Measurements from ENCODE around the gene PCDHB4.
"Not testable (repeated sequence)": the region's sequence is repeated elsewhere in the genome, so short reads cannot be mapped to it uniquely, and the experiment has no call there.

The PCDHB4 gene

DNA sequence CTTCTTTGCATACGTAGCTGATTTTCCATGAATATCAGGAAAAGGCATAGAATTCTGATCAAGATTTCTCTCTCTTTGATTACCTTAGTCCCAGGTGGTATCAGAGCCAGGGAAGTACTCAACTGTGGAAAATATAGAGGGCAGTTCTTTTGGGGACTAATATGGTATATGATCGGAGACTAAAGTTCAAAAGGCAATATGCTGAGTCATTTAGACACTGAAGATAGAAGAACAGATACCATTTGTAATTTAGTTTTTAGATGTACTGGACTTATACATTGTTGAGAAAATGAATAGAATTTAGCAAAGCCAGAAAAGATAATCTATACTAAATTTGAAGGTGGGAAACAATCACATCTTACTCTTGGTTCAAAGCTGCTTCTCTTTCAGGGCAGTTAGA lies 16.3 kb upstream of the PCDHB4 start:
- no peak overlapping the region for H3K14ac ChIP-seq (ENCODE audit: low read length)
- no peak overlapping the region for H3K4me3 ChIP-seq (ENCODE audit: low read depth, low read length)
- no peaks in the 10 kb centered on the region for H3K79me2 ChIP-seq (ENCODE audit: control insufficient read depth, insufficient read depth, low read length, poor library complexity)
- no peak overlapping the region for H2BK120ac ChIP-seq (ENCODE audit: insufficient read depth, low read length, poor library complexity)
- no peak overlapping the region for H2AK5ac ChIP-seq (ENCODE audit: low read length)
- no peak for DNase-seq
- H3K4me2 ChIP-seq (ENCODE audit: low read length) = no peak overlapping the region
- no peak overlapping the region for H4K12ac ChIP-seq (ENCODE audit: low read depth, low read length)
- no peak overlapping the region for H3K27ac ChIP-seq (ENCODE audit: low read depth, low read length)
- H3K4me1 ChIP-seq (ENCODE audit: control insufficient read depth in 1 of 2, insufficient read depth in 2 of 2, low read length in 2 of 2) = no peaks in the 10 kb centered on the region
- H3K79me1 ChIP-seq (ENCODE audit: low read length) = no peaks in the 10 kb centered on the region
- no peak overlapping the region for H2AFZ ChIP-seq (ENCODE audit: insufficient read depth, low read length, poor library complexity)
- H4K8ac ChIP-seq (ENCODE audit: low read depth, low read length) = no peak overlapping the region
- no peaks in the 10 kb centered on the region for H3K27me3 ChIP-seq (ENCODE audit: insufficient read depth, low read length)
- peaks cover 7% of the 10 kb centered on the region in 2 experiments for H3K36me3 ChIP-seq (ENCODE audit: control insufficient read depth in 1 of 2, insufficient read depth in 2 of 2, low read length in 2 of 2)
- H2BK12ac ChIP-seq (ENCODE audit: low read length) = no peak overlapping the region
- H4K91ac ChIP-seq (ENCODE audit: low read depth, low read length) = no peak overlapping the region
- no peak overlapping the region for H3K4ac ChIP-seq (ENCODE audit: low read depth, low read length)
- peaks cover 4% of the 10 kb centered on the region for H3K9me3 ChIP-seq (ENCODE audit: insufficient read depth, low read depth, low read length)
- H3K9ac ChIP-seq (ENCODE audit: low read length) = no peak overlapping the region
- no peak overlapping the region for H2BK5ac ChIP-seq (ENCODE audit: low read depth, low read length, poor library complexity)
- no peak overlapping the region for H3K18ac ChIP-seq (ENCODE audit: low read length)
- WGBS (ENCODE audit: extremely low coverage, insufficient coverage, insufficient read length) = no CpG with 5 or more reads among the region's 2 CpGs
- no peak overlapping the region for H3K23ac ChIP-seq (ENCODE audit: low read length)

GRCh38 chr5:141119250-141119649 lies 2.4 kb upstream of the PCDHB4 start:
- Histone ChIP-seq H4K91ac (ENCODE audit: low read depth, low read length) (no peak overlapping the region), H2BK12ac (ENCODE audit: low read length) (no peak overlapping the region), H2BK120ac (ENCODE audit: insufficient read depth, low read length, poor library complexity) (no peak overlapping the region), H4K12ac (ENCODE audit: low read depth, low read length) (no peak overlapping the region), H3K9me3 (ENCODE audit: insufficient read depth, low read depth, low read length) (peaks cover 4% of the 10 kb centered on the region), H3K36me3 (ENCODE audit: control insufficient read depth in 1 of 2, insufficient read depth in 2 of 2, low read length in 2 of 2) (peaks cover 0 to 3% of the 10 kb centered on the region in 2 experiments), H2AK5ac (ENCODE audit: low read length) (no peak overlapping the region), H2AFZ (ENCODE audit: insufficient read depth, low read length, poor library complexity) (no peak overlapping the region), H3K4me1 (ENCODE audit: control insufficient read depth in 1 of 2, insufficient read depth in 2 of 2, low read length in 2 of 2) (no peaks in the 10 kb centered on the region), H3K4me3 (ENCODE audit: low read depth, low read length) (no peak overlapping the region), H3K4ac (ENCODE audit: low read depth, low read length) (no peak overlapping the region), H3K79me1 (ENCODE audit: low read length) (no peaks in the 10 kb centered on the region), H2BK5ac (ENCODE audit: low read depth, low read length, poor library complexity) (no peak overlapping the region), H3K27ac (ENCODE audit: low read depth, low read length) (no peak overlapping the region), H3K23ac (ENCODE audit: low read length) (no peak overlapping the region), H3K27me3 (ENCODE audit: insufficient read depth, low read length) (no peaks in the 10 kb centered on the region), H3K14ac (ENCODE audit: low read length) (no peak overlapping the region), H3K18ac (ENCODE audit: low read length) (no peak overlapping the region), H3K9ac (ENCODE audit: low read length) (no peak overlapping the region), H3K79me2 (ENCODE audit: control insufficient read depth, insufficient read depth, low read length, poor library complexity) (no peaks in the 10 kb centered on the region), H3K4me2 (ENCODE audit: low read length) (no peak overlapping the region), H4K8ac (ENCODE audit: low read depth, low read length) (no peak overlapping the region)
- peak in 1 of 2 donors; percentile 43 for DNase-seq
- no CpG with 5 or more reads among the region's 2 CpGs for WGBS (ENCODE audit: extremely low coverage, insufficient coverage, insufficient read length)

DNA sequence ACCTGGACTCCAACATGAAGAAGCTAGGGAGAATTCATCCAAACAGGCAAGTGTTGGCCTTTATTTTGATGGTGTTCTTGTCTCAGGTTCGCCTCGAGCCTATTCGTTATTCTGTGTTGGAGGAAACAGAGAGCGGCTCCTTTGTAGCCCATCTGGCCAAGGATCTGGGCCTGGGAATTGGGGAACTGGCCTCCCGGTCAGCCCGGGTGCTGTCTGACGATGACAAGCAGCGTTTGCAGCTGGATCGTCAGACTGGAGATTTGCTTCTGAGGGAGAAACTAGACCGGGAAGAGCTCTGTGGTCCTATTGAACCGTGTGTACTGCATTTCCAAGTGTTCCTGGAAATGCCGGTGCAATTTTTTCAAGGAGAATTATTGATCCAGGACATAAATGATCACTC lies 367 bp downstream of the PCDHB4 start:
- Histone ChIP-seq H3K9ac (ENCODE audit: low read length) (no peak overlapping the region), H2BK5ac (ENCODE audit: low read depth, low read length, poor library complexity) (no peak overlapping the region), H2BK120ac (ENCODE audit: insufficient read depth, low read length, poor library complexity) (no peak overlapping the region), H3K27me3 (ENCODE audit: insufficient read depth, low read length) (no peaks in the 10 kb centered on the region), H3K18ac (ENCODE audit: low read length) (no peak overlapping the region), H3K4ac (ENCODE audit: low read depth, low read length) (no peak overlapping the region), H3K23ac (ENCODE audit: low read length) (no peak overlapping the region), H3K4me1 (ENCODE audit: control insufficient read depth in 1 of 2, insufficient read depth in 2 of 2, low read length in 2 of 2) (no peaks in the 10 kb centered on the region), H3K4me3 (ENCODE audit: low read depth, low read length) (no peak overlapping the region), H3K36me3 (ENCODE audit: control insufficient read depth in 1 of 2, insufficient read depth in 2 of 2, low read length in 2 of 2) (peaks cover 0 to 3% of the 10 kb centered on the region in 2 experiments), H3K4me2 (ENCODE audit: low read length) (no peak overlapping the region), H4K12ac (ENCODE audit: low read depth, low read length) (no peak overlapping the region), H2AK5ac (ENCODE audit: low read length) (no peak overlapping the region), H4K91ac (ENCODE audit: low read depth, low read length) (no peak overlapping the region), H3K79me2 (ENCODE audit: control insufficient read depth, insufficient read depth, low read length, poor library complexity) (no peaks in the 10 kb centered on the region), H2AFZ (ENCODE audit: insufficient read depth, low read length, poor library complexity) (no peak overlapping the region), H2BK12ac (ENCODE audit: low read length) (no peak overlapping the region), H3K14ac (ENCODE audit: low read length) (no peak overlapping the region), H3K9me3 (ENCODE audit: insufficient read depth, low read depth, low read length) (peaks cover 3% of the 10 kb centered on the region), H3K27ac (ENCODE audit: low read depth, low read length) (no peak overlapping the region), H3K79me1 (ENCODE audit: low read length) (no peaks in the 10 kb centered on the region), H4K8ac (ENCODE audit: low read depth, low read length) (no peak overlapping the region)
- no CpG with 5 or more reads among the region's 12 CpGs for WGBS (ENCODE audit: extremely low coverage, insufficient coverage, insufficient read length)
- DNase-seq = no peak

DNA sequence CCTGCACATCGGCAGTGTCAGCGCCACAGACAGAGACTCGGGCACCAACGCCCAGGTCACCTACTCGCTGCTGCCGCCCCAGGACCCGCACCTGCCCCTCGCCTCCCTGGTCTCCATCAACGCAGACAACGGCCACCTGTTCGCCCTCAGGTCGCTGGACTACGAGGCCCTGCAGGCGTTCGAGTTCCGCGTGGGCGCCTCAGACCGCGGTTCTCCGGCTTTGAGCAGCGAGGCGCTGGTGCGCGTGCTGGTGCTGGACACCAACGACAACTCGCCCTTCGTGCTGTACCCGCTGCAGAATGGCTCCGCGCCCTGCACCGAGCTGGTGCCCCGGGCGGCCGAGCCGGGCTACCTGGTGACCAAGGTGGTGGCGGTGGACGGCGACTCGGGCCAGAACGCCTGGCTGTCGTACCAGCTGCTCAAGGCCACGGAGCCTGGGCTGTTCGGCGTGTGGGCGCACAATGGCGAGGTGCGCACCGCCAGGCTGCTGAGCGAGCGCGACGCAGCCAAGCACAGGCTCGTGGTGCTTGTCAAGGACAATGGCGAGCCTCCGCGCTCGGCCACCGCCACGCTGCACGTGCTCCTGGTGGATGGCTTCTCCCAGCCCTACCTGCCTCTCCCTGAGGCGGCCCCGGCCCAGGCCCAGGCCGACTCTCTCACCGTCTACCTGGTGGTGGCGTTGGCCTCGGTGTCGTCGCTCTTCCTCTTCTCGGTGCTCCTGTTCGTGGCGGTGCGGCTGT lies 1.9 kb downstream of the PCDHB4 start:
- H3K79me1 ChIP-seq (ENCODE audit: low read length); H3K4me2 ChIP-seq (ENCODE audit: low read length); H3K14ac ChIP-seq (ENCODE audit: low read length); H3K79me2 ChIP-seq (ENCODE audit: control insufficient read depth, insufficient read depth, low read length, poor library complexity); H3K4ac ChIP-seq (ENCODE audit: low read depth, low read length); H2BK12ac ChIP-seq (ENCODE audit: low read length); H3K27me3 ChIP-seq (ENCODE audit: insufficient read depth, low read length); H3K23ac ChIP-seq (ENCODE audit: low read length); DNase-seq; H3K18ac ChIP-seq (ENCODE audit: low read length); H3K4me3 ChIP-seq (ENCODE audit: low read depth, low read length); H2BK5ac ChIP-seq (ENCODE audit: low read depth, low read length, poor library complexity); H3K9ac ChIP-seq (ENCODE audit: low read length); H4K91ac ChIP-seq (ENCODE audit: low read depth, low read length); H2BK120ac ChIP-seq (ENCODE audit: insufficient read depth, low read length, poor library complexity); H2AFZ ChIP-seq (ENCODE audit: insufficient read depth, low read length, poor library complexity); H3K4me1 ChIP-seq (ENCODE audit: control insufficient read depth in 1 of 2, insufficient read depth in 2 of 2, low read length in 2 of 2); H3K36me3 ChIP-seq (ENCODE audit: control insufficient read depth in 1 of 2, insufficient read depth in 2 of 2, low read length in 2 of 2); H4K8ac ChIP-seq (ENCODE audit: low read depth, low read length); H2AK5ac ChIP-seq (ENCODE audit: low read length); H3K9me3 ChIP-seq (ENCODE audit: insufficient read depth, low read depth, low read length); H4K12ac ChIP-seq (ENCODE audit: low read depth, low read length); H3K27ac ChIP-seq (ENCODE audit: low read depth, low read length): not testable (repeated sequence)
- no CpG with 5 or more reads among the region's 73 CpGs for WGBS (ENCODE audit: extremely low coverage, insufficient coverage, insufficient read length)

Measured in trophoblast cell (in vitro differentiated cells and primary cell).